Limb (tissue), 2 donors: ENCODE results near the gene ZNF385C.
A peak's percentile ranks its signal among the peaks of the same experiment; 100 is the strongest.
"Not testable (repeated sequence)": the region's sequence is repeated elsewhere in the genome, so short reads cannot be mapped to it uniquely, and the experiment has no call there.

Experiments used
- DNase-seq, 2 donors: peaks; one replicate each; pipeline ENCODE4 v3.0.0-alpha.2; 2016; ENCODE audit errors: extremely low spot score in 2 of 2

Gene ZNF385C, protein sequence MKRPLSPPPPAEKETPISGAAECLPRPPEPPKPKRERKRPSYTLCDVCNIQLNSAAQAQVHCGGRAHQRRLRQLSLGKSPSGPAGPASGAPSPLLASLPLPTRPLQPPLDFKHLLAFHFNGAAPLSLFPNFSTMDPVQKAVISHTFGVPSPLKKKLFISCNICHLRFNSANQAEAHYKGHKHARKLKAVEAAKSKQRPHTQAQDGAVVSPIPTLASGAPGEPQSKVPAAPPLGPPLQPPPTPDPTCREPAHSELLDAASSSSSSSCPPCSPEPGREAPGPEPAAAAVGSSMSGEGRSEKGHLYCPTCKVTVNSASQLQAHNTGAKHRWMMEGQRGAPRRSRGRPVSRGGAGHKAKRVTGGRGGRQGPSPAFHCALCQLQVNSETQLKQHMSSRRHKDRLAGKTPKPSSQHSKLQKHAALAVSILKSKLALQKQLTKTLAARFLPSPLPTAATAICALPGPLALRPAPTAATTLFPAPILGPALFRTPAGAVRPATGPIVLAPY

DNA sequence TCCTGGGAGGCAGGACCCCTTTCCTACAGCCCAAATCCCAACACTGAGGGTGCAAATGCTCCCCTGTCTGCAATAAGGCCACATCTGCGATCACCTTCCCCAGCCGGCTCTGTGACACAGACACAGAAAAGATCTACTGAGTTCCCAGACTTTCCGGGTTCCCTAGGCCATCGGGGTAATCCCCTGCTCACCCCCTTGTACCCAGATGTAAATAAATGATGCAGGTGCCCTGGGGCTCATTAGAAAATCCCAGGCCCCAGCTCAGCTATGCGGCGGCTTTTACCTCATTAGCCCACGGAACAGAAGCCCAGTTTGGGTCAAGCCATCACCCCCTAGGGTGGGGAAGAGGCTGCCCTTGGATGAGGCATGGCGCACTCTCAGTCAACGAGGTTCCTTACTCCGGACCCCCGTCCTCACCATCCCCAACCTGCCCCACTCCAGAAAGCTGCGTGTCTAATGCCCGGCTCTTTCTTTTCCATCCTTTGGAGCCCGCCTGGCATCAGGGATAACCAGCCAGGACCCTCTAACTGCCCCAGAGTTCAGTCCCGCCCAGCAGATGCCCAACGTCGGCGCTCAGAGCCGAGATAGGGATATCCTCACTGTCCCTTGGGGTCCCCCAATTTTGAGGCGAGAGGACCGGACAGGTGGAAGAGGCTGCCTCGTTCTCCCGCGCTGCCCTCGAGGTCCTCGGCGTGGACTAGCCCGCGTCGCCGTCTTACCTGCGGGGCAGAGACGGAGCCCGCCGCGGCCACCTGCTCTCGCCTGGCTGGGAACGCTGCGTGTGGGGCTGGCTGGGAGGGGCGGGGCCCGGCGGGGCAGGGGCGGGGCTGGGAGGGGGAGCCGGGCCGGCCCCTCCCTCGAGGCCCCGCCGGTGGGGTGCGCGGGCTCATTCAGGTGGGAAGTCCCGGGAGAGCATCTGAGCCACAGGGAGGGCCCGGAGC lies at the start of gene ZNF385C:
Gene ZNF385C, minus strand, starts transcription at position 783 of the 941 bp plus-strand sequence. CDS start 35,417 bp downstream, outside the sequence.
- DNase-seq, result peak in 1 of 2 donors; percentile 51

DNA sequence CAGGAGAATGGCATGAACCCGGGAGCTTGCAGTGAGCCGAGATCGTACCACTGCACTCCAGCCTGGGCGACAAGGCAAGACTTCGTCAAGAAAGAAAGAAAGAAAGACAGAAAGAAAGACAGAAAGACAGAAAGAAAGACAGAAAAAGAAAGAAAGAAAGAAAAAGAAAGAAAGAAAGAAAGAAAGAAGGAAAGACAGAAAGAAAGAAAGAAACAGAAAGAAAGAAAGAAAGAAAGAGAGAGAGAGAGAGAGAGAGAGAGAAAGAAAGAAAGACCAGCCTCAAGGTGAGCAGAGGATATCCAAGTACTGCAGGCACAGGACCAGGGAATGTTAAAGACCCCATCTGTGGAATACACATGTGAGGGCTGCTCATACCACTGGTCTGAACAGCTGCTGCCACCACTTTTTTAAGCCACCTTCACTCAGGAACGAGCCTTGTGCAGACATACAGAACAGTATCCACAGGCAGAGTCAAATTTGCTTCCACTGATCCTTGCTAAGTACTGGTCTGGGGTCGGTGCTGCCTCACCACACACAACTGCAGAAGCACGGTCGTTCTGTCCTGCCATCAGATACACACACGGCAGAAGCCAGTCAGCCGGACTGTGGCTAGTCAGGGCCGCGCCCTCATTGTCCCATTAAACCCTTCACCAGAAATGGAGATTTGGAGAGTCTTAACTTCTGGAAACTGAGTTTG lies 48.8 kb upstream of the ZNF385C start:
- no peak for DNase-seq

DNA sequence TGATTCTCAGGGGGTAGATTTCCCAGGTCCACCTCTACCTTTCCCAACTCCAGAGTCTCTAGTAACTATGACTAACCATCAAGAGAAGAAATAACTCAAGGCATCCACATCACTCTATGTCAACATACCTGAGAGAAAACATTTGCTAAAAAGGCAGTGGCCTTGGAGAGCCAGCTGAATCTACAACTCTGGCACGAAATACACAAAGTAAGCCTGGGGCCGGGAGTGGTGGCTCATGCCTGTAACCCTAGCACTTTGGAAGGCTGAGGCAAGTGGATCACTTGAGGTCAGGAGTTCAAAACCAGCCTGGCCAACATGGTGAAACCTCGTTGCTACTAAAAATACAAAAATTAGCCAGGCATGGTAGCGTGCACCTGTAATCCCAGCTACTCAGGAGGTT lies 44.9 kb upstream of the ZNF385C start:
- not testable (repeated sequence) for DNase-seq

DNA sequence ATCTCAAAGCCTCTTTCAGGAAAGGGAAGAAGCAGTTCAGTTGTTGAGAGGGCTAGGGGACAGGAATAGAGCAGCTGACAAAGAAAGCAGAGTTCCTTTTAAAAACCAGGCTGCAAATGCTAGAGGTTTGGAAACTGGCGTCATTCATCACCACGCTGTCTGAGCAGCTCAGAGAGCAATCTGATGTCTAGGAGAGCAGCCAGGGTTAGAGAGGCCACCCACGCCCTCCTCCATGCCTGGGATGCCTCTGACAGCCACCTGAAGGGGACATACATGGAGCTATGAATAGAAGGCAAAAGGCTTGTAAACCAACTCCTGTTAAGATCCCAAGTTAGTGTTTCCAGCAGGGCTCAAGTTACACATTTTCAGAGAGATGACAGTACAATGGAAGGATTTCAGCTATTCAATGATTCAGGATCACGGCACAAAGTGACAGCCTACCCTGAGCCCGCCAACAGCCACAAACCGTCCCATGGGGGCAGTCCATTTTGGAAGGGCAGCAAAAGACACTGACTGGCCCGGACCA lies 44.2 kb upstream of the ZNF385C start:
- no peak for DNase-seq

DNA sequence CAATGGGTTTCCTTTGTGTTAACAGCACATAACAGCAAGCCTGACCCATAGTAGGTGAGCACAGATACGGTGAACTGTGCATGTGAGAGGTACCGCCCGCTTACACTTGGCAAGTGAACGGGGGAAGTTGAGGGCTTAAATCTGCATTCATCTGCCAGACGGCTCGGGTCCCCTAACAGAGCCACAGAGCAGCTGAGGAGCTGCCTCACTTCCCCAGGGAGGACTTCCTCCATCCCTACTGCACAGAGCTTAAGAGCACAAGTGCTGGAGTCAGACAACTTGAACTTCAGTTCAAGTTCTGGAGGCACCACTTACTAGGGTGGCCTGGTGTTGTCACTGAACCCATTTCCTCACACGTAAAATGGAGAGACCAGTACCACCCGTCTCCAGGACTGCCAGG lies 43.1 kb upstream of the ZNF385C start:
- no peak for DNase-seq

DNA sequence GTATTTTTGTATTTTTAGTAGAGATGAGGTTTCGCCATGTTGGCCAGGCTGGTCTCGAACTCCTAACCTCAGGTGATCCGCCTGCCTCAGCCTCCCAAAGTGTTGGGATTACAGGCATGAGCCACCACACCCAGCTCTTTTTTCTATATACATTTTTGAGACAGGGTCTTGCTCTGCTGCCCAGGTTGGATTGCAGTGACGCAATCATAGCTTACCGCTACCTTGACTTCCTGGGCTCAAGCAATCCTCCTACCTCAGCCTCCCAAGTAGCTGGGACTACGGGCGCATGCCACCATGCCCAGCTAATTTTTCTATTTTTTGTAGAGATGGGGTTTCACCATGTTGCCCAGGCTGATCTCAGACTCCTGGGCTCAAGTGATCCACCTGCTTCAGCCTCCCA lies 42.4 kb upstream of the ZNF385C start:
- DNase-seq, result not testable (repeated sequence)

DNA sequence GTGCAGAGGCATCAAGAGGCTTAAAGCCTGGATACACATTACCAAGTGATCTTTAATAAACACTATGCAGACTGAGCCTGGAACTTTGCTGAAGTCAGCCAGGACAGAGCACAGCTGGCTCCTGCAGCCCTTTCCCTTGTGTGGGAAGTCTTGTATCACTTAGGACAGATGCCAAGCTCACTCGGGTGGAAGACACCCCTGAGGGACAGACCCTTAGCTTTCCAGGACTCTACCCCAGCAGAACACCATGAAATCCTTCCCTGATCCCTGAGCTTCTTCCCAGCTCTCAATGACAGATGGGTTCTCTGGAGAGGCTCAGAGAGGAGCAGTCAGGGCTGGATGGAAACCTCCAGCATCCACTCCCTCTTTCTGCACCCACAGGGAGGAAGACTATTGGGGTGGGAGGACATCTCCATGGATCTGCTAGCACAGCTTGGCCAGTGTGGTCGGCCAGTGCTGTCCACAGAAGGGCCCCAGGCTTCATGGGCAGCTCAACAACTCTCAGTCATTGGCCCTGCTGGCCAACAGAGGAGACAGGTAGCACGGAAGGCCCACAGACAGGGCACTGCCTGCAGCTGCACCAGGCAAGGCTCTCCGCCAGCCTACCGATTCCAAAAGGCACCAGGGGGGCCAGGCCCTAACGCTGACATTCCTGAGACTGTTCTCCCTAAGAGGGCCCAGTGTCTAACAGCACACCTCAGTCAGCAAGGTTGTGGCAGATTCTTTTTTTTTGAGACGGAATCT lies 40.6 kb upstream of the ZNF385C start:
- no peak for DNase-seq

DNA sequence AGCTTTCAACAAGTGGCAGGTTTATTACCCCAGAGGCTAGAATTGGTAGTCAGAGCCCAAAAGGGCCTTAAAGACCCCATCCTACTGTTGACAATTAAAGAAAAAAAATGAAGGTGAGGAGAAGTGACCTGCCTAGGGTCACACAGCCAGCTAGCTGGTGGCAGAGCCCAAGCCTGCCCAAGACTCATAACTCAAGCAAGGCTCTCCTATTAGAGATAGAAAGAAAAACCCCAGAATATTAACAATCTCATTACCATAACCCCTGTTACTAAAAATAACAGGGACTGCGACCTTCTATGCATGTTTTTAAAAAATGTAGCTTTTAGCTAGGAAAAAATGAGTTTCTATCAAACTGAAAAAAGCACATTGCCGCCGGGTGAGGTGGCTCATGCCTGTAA lies 38.4 kb upstream of the ZNF385C start:
- no peak for DNase-seq

DNA sequence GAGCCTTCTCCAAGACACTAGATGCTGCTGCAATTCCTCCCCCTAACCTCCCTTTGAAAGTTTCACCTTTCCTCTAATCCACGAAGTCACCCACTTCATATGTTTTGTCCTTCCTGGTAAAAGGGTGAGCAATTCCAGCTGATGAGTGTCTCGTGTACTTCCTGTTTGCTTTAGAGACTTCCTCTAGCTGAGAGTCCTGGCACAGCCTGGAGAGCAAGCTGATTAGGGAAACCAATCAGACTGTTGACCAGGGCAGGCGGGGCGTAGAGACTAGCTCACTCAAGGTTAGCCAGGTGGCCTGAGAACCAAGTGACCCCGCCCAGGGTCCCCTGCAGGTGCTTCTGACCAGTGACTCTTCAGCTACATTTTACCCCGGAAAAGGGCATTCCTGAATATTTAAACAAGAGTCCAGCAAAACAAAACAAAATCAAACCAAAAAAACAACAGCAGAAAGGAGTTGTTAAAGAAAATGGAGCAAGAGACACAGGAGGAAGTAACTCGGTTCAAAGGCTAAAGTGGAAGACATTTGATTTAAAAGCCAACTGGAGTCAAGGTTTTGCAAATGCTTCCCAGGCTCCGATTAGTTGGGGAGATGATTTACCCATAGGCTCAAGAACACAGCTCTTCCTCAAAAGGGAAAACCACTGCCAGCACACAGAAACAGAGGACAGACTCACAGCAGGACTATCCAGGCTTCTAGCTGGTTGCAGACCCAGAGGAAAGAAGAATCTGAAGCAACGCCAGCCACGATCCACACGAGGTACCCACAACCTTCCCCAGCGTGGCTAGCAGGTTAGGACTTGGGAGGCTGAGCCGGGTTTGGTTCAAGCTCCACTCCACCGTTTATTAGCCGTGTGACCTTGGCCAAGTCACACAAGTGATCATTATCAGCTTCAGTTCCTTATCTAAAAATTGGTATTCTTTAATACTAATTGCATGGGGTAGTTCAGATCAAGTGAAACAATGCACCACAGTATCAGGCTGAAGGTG lies 37.7 kb upstream of the ZNF385C start:
- DNase-seq, result no peak

DNA sequence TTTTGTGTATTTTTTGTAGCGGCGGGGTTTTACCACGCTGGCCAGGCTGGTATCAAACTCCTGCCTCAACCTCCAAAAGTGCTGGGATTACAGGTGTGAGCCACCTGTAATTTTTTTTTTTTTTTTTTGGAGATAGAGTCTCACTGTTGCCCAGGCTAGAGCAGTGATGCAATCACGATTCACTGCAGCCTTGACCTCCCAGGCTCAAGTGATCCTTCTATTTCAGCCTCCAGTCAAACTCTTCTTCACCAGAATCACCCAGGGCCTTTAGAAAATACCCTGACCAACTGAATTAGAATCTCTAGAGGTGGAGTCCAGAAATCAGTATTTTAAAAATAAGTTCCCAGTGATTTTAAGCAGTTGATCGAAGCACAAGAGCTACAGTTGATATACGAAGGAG lies 36.9 kb upstream of the ZNF385C start:
- no peak for DNase-seq

DNA sequence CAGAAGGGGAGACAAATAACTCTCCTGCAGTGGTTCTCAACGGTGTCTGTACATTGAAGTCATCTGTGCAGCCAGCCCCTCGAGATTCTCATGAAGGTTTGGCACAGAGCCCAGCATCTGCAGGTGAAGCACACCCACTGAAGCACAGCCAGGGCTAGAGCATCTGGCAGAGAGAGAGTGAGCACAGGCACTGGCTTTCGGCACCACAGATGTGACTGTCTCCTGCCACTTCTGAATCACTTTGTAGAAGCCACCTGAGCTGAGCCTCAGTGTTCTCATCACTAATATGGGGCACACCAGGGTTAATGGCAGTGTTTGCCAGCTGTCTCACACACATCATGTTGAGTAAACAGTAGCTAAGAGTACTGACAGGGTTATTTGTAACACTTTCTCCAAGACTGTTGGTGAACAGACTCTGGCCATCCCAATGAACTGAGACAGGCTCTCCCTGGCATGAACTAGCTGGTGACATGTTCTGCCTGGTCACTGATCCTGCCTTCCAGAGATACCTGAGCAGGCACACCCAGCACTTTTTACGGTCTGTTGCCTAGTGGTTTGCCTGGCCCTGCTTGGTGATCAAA lies 35.3 kb upstream of the ZNF385C start:
- no peak for DNase-seq

DNA sequence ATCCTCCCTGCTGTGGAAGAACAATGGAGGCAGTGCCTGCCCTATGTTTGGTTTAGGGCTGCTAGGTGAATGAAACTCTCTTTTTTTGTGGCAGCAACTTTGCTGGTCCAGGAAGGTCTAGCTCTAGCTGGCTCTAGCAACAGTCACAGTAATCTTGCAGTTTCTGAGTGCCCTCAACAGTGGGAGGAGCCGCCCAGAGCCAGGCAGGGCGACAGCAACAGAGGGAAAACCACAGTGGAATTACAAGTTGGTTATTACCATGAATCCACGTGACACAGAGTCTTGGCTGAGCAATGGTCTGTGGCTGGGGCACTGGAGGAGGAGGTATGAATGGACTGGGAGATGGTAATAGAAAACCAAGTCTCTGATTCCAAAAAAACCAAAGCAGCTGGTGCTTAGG lies 34.7 kb upstream of the ZNF385C start:
- no peak for DNase-seq

DNA sequence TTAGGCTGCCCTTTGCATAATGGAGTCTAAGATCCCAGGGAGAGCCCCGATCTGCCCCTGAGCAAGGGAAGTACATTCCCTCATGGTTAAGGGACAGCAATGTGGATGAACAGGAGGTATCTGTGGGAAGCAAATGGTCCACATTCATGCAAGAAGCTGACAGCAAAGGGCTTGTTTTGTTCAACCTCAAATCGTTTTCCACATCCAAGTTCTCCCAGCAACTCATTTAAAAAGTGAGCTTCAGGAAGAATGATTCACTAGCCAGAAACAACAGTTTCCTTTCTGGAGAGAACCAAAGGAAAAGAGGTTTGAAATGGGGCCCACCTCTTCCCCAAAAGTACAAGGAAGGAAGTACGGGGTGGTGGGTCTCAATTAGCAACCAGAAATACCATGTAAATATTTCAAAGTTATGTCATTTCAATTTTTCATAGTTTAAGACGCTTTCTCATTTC lies 33.7 kb upstream of the ZNF385C start:
- no peak for DNase-seq

DNA sequence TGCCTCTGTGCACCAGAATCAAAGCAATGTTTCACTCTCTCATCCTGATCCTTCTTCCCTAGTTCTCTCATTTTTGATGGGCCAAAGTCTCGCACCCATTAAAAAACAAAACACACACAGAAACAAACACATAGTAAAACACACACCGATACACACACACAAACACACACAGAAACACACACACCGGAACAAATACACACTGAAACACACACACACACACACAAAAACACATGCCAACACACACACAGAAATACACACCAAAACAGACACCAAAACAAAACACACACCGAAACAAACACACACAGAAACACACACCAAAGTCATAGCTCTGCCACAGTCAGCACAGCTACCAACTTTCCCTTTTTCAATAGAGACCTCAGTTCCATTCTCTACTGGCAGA lies 33.0 kb upstream of the ZNF385C start:
- DNase-seq, result no peak

DNA sequence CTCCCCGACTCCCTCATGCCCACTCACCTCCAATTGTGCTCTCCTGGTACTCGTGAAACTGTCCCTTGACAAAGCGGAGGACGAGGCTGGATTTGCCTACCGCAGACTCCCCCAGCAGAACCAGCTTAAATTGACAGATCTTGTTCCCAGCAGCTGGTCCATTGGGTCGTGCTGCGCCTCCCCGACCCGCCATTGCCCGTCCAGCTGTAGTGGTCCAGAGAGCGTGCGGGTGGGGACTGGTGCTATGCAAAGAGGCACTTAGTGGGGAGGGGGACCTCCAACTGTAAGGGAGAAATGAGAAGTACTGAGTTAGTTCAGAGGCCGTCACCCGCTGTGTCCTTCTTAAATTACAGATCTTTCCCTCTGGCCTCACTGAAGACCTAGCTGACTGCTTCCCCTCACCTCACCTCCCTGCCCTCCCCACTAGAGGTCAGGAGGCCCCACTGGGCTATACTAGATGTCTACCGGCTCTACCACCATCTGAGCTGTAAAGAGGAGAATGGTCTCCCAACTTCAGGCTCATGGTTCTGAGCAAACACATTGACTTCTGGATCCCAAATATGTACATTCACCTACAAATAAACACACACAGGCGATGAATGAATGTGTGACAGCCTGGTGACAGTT lies 32.1 kb upstream of the ZNF385C start:
- DNase-seq, result no peak

DNA sequence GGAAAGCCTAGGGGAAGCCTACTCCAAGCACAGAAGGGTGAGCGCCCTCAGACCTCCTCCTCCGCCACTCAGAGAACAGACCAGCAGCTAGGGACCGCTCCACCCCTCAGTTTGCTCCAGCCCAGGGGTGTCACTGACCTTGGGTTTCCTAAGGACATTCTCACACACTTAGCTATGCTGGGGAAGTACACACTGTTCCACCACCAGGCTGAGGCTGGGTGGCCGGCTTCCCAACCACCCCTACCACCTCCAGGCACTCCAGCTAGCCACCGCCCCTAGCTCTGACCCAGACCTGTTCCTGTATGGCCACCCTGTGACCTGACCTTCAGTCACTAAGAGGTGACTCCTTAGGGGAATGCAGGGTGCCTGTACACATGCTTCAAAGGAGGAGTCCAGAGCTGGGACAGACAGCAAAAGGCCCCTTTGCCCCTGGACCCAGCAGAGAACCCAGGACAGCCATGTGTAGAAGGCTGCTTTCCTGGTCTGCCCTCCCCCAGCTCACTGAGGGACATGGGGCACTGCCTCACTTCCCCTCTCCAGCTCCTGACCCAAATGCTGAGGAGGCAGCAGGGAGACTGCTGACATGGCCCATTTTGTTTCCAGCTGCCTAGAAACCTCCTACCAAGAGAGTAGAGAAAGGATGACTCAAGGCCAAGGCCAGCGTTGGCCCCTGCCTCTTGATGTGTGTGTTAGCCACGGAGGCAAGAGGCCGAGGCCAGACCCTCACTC lies 31.0 kb upstream of the ZNF385C start:
- no peak for DNase-seq

DNA sequence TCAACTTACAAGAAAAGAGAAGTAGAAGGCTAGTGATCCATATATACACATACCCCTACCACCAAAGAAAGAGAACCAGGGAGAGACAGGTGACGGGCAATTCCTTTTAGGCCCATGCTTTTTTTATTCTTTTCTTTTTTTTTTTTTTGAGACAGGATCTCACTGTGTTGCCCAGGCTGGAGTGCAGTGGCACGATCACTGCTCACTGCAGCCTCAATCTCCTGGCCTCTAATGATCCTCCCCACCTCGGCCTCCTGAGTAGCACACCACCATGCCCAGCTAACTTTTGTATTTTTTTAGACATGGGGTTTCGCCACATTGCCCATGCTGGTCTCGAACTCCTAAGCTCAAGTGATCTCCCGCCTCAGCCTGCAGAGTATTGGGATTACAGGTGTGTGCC lies 29.1 kb upstream of the ZNF385C start:
- no peak for DNase-seq

DNA sequence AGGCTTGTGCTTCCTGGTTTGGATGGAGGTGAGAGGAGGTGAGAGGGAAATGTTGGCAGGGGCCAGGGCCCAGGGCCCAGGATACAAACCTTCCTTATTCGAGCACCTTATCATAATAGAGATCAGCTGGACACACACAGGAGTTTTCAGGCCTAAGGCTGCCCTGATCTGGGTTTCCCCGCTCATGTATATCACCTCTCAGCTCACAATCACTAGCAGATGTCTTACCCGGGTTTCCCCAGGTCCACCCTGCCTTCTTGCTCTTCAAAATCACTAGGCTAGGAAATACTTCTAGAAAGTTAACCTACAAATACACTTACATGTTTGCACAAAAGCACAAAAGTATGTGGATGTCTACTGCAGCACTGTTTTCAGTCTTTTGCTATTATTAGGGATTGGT lies 28.6 kb upstream of the ZNF385C start:
- no peak for DNase-seq
